Effector CD8-positive, alpha-beta T cell (primary cell): ENCODE results near the gene SYNGR2.
"Not testable (repeated sequence)": the region's sequence is repeated elsewhere in the genome, so short reads cannot be mapped to it uniquely, and the experiment has no call there.

Experiments used
- DNase-seq: peaks from one replicate; lab custom pipeline; 2025; lab: John Stamatoyannopoulos, UW

The SYNGR2 gene

GRCh38 chr17:78130090-78130436 lies 38.3 kb upstream of the SYNGR2 start:
- no peak for DNase-seq

- DNase-seq, result peak; percentile 58
Observed at GRCh38 chr17:78130437-78131101, 37.8 kb upstream of the SYNGR2 start, which contains the start of gene TMC8. Gene TMC8, plus strand, starts transcription at chr17:78130771. Its CDS starts 818 bp downstream, at chr17:78131589.

- peak; percentile 33 for DNase-seq
Observed at GRCh38 chr17:78131172-78132083, 37.0 kb upstream of the SYNGR2 start.

- DNase-seq, result peak; percentile 61
Observed at GRCh38 chr17:78132084-78132676, 36.2 kb upstream of the SYNGR2 start.

- DNase-seq, result no peak
Observed at GRCh38 chr17:78132767-78133178, 35.6 kb upstream of the SYNGR2 start.

- DNase-seq, result no peak
Observed at GRCh38 chr17:78133179-78133951, 35.0 kb upstream of the SYNGR2 start.

GRCh38 chr17:78133971-78134898 lies 34.1 kb upstream of the SYNGR2 start:
- DNase-seq, result peak; percentile 62

GRCh38 chr17:78134899-78135385 lies 33.4 kb upstream of the SYNGR2 start:
- DNase-seq, result no peak

- no peak for DNase-seq
Observed at GRCh38 chr17:78135858-78136500, 32.4 kb upstream of the SYNGR2 start.

- no peak for DNase-seq
Observed at GRCh38 chr17:78137392-78138203, 30.8 kb upstream of the SYNGR2 start.

- DNase-seq, result no peak
Observed at GRCh38 chr17:78138204-78139060, 29.9 kb upstream of the SYNGR2 start.

- not testable (repeated sequence) for DNase-seq
Observed at GRCh38 chr17:78139861-78140168, 28.6 kb upstream of the SYNGR2 start.

- peak; percentile 91 for DNase-seq
Observed at GRCh38 chr17:78140169-78141051, 28.0 kb upstream of the SYNGR2 start.

GRCh38 chr17:78141437-78142118 lies 26.8 kb upstream of the SYNGR2 start:
- DNase-seq, result no peak

GRCh38 chr17:78142119-78142861 lies 26.1 kb upstream of the SYNGR2 start:
- no peak for DNase-seq
